ENCODE data around the gene ADAP1. TPM values are rescaled to one million over a fixed set of nuclear protein-coding genes. Genes with fewer than 3 reads are reported as not detected.

The ADAP1 gene
- total RNA-seq, 1 experiment from 2014 or later: 6.2 TPM

DNA sequence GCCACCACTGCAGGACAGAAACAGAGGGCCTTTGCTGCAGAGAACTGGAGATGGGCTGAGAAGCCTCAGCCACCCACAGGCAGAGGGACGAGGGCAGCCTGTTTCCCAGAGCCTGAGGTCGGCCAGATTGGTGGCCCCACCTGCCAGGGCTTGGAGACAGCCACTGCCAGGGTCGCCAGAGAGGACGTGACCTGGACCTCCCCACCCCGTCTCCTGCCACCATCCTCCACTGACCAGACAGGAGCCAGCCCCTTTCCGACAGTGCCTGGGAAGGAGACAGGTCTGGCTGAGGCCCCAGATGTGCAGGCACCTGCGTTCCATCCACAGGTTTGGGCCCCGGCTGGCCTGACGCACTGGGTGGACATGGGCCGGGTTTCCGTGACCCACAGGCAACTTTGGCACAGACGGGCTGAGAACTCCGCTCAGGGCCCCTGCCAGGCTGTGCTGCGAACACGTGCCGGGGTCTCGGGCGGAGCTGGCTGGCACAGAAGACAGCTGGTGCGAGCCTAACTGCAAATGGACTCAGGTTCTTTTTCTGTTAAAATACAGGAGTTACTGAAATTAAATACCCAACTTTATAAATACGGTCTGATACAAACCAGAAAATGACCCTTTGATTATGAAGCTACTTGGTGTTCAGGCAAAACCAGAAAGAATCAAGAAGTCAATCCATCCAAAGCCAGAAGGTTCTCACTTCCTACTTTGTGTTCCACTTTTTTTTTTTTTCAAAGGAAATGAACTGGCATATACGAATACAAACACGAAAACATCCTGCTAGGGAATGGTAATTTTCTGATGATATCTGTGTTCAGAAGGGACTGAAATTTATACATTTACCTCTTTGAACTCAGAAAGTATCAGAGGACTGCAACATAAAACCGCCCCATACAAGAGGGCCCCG lies 14.0 kb upstream of the ADAP1 start:
- Histone ChIP-seq H3K27ac (ENCODE audit: insufficient read length, low read depth, low read length) (no peak overlapping the region), H3K56ac (ENCODE audit: insufficient read length, low read depth, low read length) (no peak overlapping the region), H3K4me1 (ENCODE audit: insufficient read depth, low read length) (no peaks in the 10 kb centered on the region), H3K4me2 (ENCODE audit: insufficient read depth, insufficient read length, low read length) (no peak overlapping the region), H2BK5ac (ENCODE audit: insufficient read length, low read length) (no peak overlapping the region), H4K5ac (ENCODE audit: insufficient read length, low read depth, low read length) (no peak overlapping the region), H3K23ac (ENCODE audit: insufficient read length, low read depth, low read length) (no peak overlapping the region), H3K79me2 (ENCODE audit: insufficient read depth, low read length) (no peaks in the 10 kb centered on the region), H2BK120ac (ENCODE audit: low read depth, low read length, poor library complexity, severe bottlenecking) (no peak overlapping the region), H3K27me3 (ENCODE audit: insufficient read depth, low read length) (no peaks in the 10 kb centered on the region), H2BK15ac (ENCODE audit: low read depth, low read length) (no peak overlapping the region), H3K9ac (ENCODE audit: extremely low read depth, insufficient read length, low read length) (no peak overlapping the region), H3K9me3 (ENCODE audit: control insufficient read depth, low read depth, low read length) (no peaks in the 10 kb centered on the region), H4K8ac (replicated peaks; ENCODE audit: insufficient read length, low read depth, low read length) (no peak overlapping the region), H3K4ac (ENCODE audit: low read depth, low read length) (no peak overlapping the region), H3T11ph (ENCODE audit: low read length) (no peak overlapping the region), H4K91ac (ENCODE audit: insufficient read length, low read depth, low read length) (no peak overlapping the region), H3K79me1 (ENCODE audit: insufficient read depth, low read depth, low read length, poor library complexity, severe bottlenecking) (no peaks in the 10 kb centered on the region), H2AFZ (ENCODE audit: low read length) (no peak overlapping the region), H2BK20ac (ENCODE audit: low read depth, low read length, poor library complexity, severe bottlenecking) (no peak overlapping the region), H3K14ac (ENCODE audit: insufficient read depth, low read length) (no peak overlapping the region), H4K20me1 (ENCODE audit: control insufficient read depth, insufficient read depth, insufficient read length) (no peaks in the 10 kb centered on the region), H2BK12ac (ENCODE audit: insufficient read length, low read depth, low read length) (no peak overlapping the region), H3K23me2 (ENCODE audit: insufficient read length, low read depth, low read length, poor library complexity, severe bottlenecking) (no peaks in the 10 kb centered on the region), H2AK5ac (ENCODE audit: insufficient read length, low read length) (no peak overlapping the region), H3K18ac (ENCODE audit: insufficient read length, low read depth, low read length) (no peak overlapping the region)
- Mint-ChIP-seq H3K27me3 (ENCODE audit: low read depth) (peaks cover 2% of the 10 kb centered on the region; the same call in 1 of the 2 replicates), H3K36me3 (ENCODE audit: insufficient read depth in 1 of 3, low read depth in 3 of 3) (peaks cover 5 to 52% (median 51%) of the 10 kb centered on the region in 3 experiments), H3K9me3 (peaks cover 0 to 3% of the 10 kb centered on the region in 2 experiments; a peak in 1 of 5 replicates), H3K4me3 (no peak overlapping the region), H3K27ac (peak overlapping the region in 1 of 3 experiments; percentile 33; a peak in 1 of 7 replicates), H3K4me1 (peaks cover 10 to 16% of the 10 kb centered on the region in 2 experiments)
- no CpG with 5 or more reads among the region's 24 CpGs for WGBS (ENCODE audit: extremely low coverage, insufficient read length, low lambda C conversion rate)
- no peak for DNase-seq
- TF ChIP-seq CTCF (conservative IDR thresholded peaks at IDR 0.05): no peak

Data from H9 (cell line).